HepG2 (cell line): ENCODE measurements around the gene ZC3H15. TPM values are rescaled to one million over a fixed set of nuclear protein-coding genes. Genes with fewer than 3 reads are reported as not detected.

Experiments used
- ATAC-seq: fragments of 200-7000 bp; cut with Tn5 transposase; 3 replicates; pipeline ENCODE4 v1.9.1; 2020; ENCODE audit warnings: mild to moderate bottlenecking, moderate library complexity
- BruUV-seq: library from RNA; stranded (reverse); fragments of 400-500 nt; replicated peaks from 2 replicates; lab custom pipeline; 2021; lab: Mats Ljungman, UMichigan
- CTCF ChIA-PET: fragments of 300-600 bp; formaldehyde crosslinking; extraction: SDS; loops from one replicate; lab custom pipeline; 2021; ENCODE audit warnings: low total read pairs, inconsistent platforms, low intra/inter-chr PET ratio; lab: Yijun Ruan, JAX
- POLR2A ChIA-PET: fragments of 350-600 bp; sonication (Branson Sonifier 250); formaldehyde crosslinking; loops from one replicate; lab custom pipeline; 2020; ENCODE audit warnings: antibody characterized with exemption, inconsistent platforms; lab: Yijun Ruan, JAX
- DNase-seq: peaks from one replicate; pipeline ENCODE4 v3.0.0-alpha.2; 2015; ENCODE audit warnings: low spot score
- FAIRE-seq: peaks from 3 replicates; lab custom pipeline; 2011; peaks lifted over from hg19 to GRCh38; lab: Jason Lieb, UNC
- H2AFZ ChIP-seq: one replicate; pipeline ENCODE4 v1.6.1; 2011; ENCODE audit warnings: low read length, inconsistent platforms
- H3K27ac ChIP-seq: fragments of 300-600 bp; 3 replicates; pipeline ENCODE4 v1.8.0; 2011; ENCODE audit warnings: mixed run types, mild to moderate bottlenecking, mixed read lengths, low read length, inconsistent platforms; ENCODE audit not compliant: insufficient read depth; ENCODE audit errors: extremely low read length
- H3K27me3 ChIP-seq, 2 experiments: fragments of 200-600 bp in 1 of 2; 2 replicates in 1 of 2; 3 replicates in 1 of 2; pipeline versions ENCODE4 v1.6.0 to v1.8.0; 2011; ENCODE audit warnings: low read length in 2 of 2, mild to moderate bottlenecking in 2 of 2, moderate library complexity in 2 of 2, inconsistent platforms in 1 of 2; ENCODE audit not compliant: insufficient read depth in 2 of 2, control insufficient read depth in 1 of 2
- H3K36me3 ChIP-seq, 2 experiments: fragments of 200-600 bp in 1 of 2; replicated peaks in 1 of 2; 2 replicates in 1 of 2; 3 replicates in 1 of 2; pipeline versions ENCODE4 v1.5.1 to v1.8.0; 2011; ENCODE audit warnings: low read length in 2 of 2, inconsistent platforms in 1 of 2; ENCODE audit not compliant: insufficient read depth in 2 of 2, control insufficient read depth in 1 of 2
- H3K4me1 ChIP-seq: 2 replicates; pipeline ENCODE4 v1.5.1; 2012; ENCODE audit warnings: low read length, inconsistent platforms; ENCODE audit not compliant: insufficient read depth
- H3K4me2 ChIP-seq: 2 replicates; pipeline ENCODE4 v1.6.0; 2011; ENCODE audit warnings: low read depth, low read length, inconsistent platforms
- H3K4me3 ChIP-seq, 3 experiments: fragments of 200-600 bp in 1 of 3; sonication (generic), shearing (Covaris generic) in 1 of 3; replicated peaks in 1 of 3; 2 replicates each; pipeline ENCODE4 v1.5.1; 2011 to 2016; ENCODE audit warnings: low read length in 3 of 3, inconsistent platforms in 2 of 3, low read depth in 2 of 3, mild to moderate bottlenecking in 2 of 3, control low read depth in 1 of 3, mixed read lengths in 1 of 3; ENCODE audit not compliant: insufficient read depth in 1 of 3
- H3K79me2 ChIP-seq: one replicate; pipeline ENCODE4 v1.6.1; 2011; ENCODE audit warnings: low read length, inconsistent platforms; ENCODE audit not compliant: insufficient read depth
- H3K9ac ChIP-seq: 2 replicates; pipeline ENCODE4 v1.6.0; 2011; ENCODE audit warnings: mild to moderate bottlenecking, low read depth, low read length, inconsistent platforms; ENCODE audit not compliant: insufficient read depth
- H3K9me3 ChIP-seq: 2 replicates; pipeline ENCODE4 v1.5.1; 2012; ENCODE audit warnings: mild to moderate bottlenecking, low read length
- H4K20me1 ChIP-seq: 2 replicates; pipeline ENCODE4 v1.6.0; 2011; ENCODE audit warnings: inconsistent platforms, mild to moderate bottlenecking, low read length, moderate library complexity; ENCODE audit not compliant: insufficient read depth
- CEBPB ChIP-seq: IDR thresholded peaks from 2 replicates; pipeline ENCODE4 v1.6.1; 2011; ENCODE audit warnings: low read depth, low read length, improper control_type of control experiment, borderline replicate concordance
- CEBPG ChIP-seq: IDR thresholded peaks from 2 replicates; pipeline ENCODE4 v1.6.1; 2016
- HDAC6 ChIP-seq: fragments of 200-600 bp; sonication (generic); IDR thresholded peaks from 2 replicates; pipeline ENCODE4 v1.7.0; 2017; ENCODE audit warnings: mild to moderate bottlenecking, antibody characterized with exemption, low read length, low read depth
- JUND ChIP-seq: sonication (generic); formaldehyde crosslinking; IDR thresholded peaks from 2 replicates; pipeline ENCODE4 v1.8.0; 2022; ENCODE audit warnings: mild to moderate bottlenecking, missing genetic modification reagents
- ZNF12 ChIP-seq: sonication (generic); formaldehyde crosslinking; IDR thresholded peaks from 2 replicates; pipeline ENCODE4 v1.5.0; 2020; ENCODE audit warnings: missing genetic modification reagents
- WGBS: methylation state at CpG from one replicate; pipeline ENCODE4 v1.1.6; 2017; ENCODE audit warnings: low lambda C conversion rate; 5-methylcytosine and 5-hydroxymethylcytosine counted together
- in situ Hi-C: cut with HindIII; loops from 2 replicates; pipeline ENCODE4 v1.10.0; 2017; ENCODE audit warnings: low pct_unique_long_range_greater_than_20kb; ENCODE audit not compliant: extremely low pct_ligation_motif_present
- intact Hi-C: fragments of 100-400 bp; cut with micrococcal nuclease; formaldehyde crosslinking; loops from one replicate; pipeline ENCODE4 v1.10.0; 2022; ENCODE audit not compliant: unreplicated experiment
- polyA plus RNA-seq, 8 experiments: library from polyadenylated mRNA; depleted of rRNA in 3 of 8; stranded (reverse) in 7 of 8; unstranded in 1 of 8; fragments of >200 nt; fragmentation: Illumina TruSeq in 4 of 8; extraction: Trizol in 4 of 8; gene quantifications; 2 replicates each; pipeline versions ENCODE4 v1.2.1 to v1.2.3, GENCODE V29; 2011 to 2016; ENCODE audit warnings: low read depth in 4 of 8, missing spikeins in 1 of 8, mixed read lengths in 1 of 8; ENCODE audit not compliant: insufficient read depth in 1 of 8
- total RNA-seq, 5 experiments: library from RNA; depleted of rRNA; stranded (reverse); fragments of >200 nt; fragmentation: Illumina TruSeq; extraction: Trizol; gene quantifications; 2 replicates each; pipeline ENCODE4 v1.2.3, GENCODE V29; 2016; ENCODE audit warnings: low read depth in 1 of 5
- TF ChIP-seq, protein P1 (sequence below): sonication (generic); formaldehyde crosslinking; IDR thresholded peaks from 2 replicates; pipeline ENCODE4 v1.4.0; 2020; ENCODE audit warnings: missing genetic modification reagents, borderline replicate concordance

ZC3H15 gene
- total and polyA plus RNA-seq, 2 of the 13 experiments (the other 11 are each of a cell fraction or from before 2014, with no cell fraction given): 84.6 to 168 TPM

DNA sequence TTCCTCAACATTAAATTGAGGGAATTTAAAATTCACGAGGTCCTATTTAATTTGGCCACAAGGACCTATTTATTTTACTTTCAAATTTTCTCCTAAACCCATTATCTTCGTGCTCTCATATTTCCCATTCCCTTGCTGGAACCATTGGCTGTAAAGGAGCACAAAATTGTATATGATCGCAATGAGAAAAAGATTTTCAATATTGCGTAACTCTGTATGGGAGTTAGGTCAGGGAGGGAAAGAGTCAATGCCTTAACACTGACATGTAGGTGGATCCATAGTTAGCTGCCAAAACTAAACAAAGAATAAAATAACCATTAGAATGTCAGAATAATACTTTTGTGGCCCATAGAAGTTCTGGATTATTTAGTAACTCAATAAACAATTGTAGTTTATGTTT lies 40.6 kb upstream of the ZC3H15 start:
- TF ChIP-seq CEBPB (peak; percentile 96), HDAC6 (no peak), JUND (CRISPR knock-in tag) (no peak), CEBPG (peak; percentile 79), ZNF12 (CRISPR knock-in tag) (no peak)
- TF ChIP-seq, protein P1, sequence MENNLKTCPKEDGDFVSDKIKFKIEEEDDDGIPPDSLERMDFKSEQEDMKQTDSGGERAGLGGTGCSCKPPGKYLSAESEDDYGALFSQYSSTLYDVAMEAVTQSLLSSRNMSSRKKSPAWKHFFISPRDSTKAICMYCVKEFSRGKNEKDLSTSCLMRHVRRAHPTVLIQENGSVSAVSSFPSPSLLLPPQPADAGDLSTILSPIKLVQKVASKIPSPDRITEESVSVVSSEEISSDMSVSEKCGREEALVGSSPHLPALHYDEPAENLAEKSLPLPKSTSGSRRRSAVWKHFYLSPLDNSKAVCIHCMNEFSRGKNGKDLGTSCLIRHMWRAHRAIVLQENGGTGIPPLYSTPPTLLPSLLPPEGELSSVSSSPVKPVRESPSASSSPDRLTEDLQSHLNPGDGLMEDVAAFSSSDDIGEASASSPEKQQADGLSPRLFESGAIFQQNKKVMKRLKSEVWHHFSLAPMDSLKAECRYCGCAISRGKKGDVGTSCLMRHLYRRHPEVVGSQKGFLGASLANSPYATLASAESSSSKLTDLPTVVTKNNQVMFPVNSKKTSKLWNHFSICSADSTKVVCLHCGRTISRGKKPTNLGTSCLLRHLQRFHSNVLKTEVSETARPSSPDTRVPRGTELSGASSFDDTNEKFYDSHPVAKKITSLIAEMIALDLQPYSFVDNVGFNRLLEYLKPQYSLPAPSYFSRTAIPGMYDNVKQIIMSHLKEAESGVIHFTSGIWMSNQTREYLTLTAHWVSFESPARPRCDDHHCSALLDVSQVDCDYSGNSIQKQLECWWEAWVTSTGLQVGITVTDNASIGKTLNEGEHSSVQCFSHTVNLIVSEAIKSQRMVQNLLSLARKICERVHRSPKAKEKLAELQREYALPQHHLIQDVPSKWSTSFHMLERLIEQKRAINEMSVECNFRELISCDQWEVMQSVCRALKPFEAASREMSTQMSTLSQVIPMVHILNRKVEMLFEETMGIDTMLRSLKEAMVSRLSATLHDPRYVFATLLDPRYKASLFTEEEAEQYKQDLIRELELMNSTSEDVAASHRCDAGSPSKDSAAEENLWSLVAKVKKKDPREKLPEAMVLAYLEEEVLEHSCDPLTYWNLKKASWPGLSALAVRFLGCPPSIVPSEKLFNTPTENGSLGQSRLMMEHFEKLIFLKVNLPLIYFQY (CRISPR knock-in tag): no peak
- H3K27me3 ChIP-seq: no peaks in the 10 kb centered on the region
- H3K27ac ChIP-seq: no peak overlapping the region
- ChIA-PET CTCF (no interaction called here), POLR2A (no interaction called here)
- no peak for DNase-seq
- no peak overlapping the region for H3K4me2 ChIP-seq
- H3K79me2 ChIP-seq: no peaks in the 10 kb centered on the region
- no peak overlapping the region for H3K4me3 ChIP-seq
- peaks cover 10% of the 10 kb centered on the region for H3K4me1 ChIP-seq
- H3K9ac ChIP-seq: no peak overlapping the region
- H3K9me3 ChIP-seq: no peaks in the 10 kb centered on the region
- no peaks in the 10 kb centered on the region for H4K20me1 ChIP-seq
- WGBS: 97% methylated on average over 4 of the region's 4 CpGs
- intact Hi-C loops: no loop called here
- in situ Hi-C loops: no loop called here
- TSS peak; percentile 6 for BruUV-seq
- no peak for FAIRE-seq
- no peaks in the 10 kb centered on the region; a peak in 1 of 5 replicates for H3K36me3 ChIP-seq
- ATAC-seq: no peak
- H2AFZ ChIP-seq: no peak overlapping the region
